ENCODE measurements around the gene PCDHGC4.

The PCDHGC4 gene

GRCh38 chr5:141512390-141512910 is 27.6 kb downstream of the PCDHGC4 start:
- peak; percentile 62 to 76 for DNase-seq (ENCODE audit: low read depth in 2 of 2)

- no peak for DNase-seq (ENCODE audit: low read depth in 2 of 2)
These were observed 28.2 kb downstream of the PCDHGC4 start for GRCh38 chr5:141512911-141513626.

GRCh38 chr5:141513627-141514329 is 28.9 kb downstream of the PCDHGC4 start:
- DNase-seq (ENCODE audit: low read depth in 2 of 2) = peak in 1 of 2 donors; percentile 35

- no peak for DNase-seq (ENCODE audit: low read depth in 2 of 2)
These were observed 29.7 kb downstream of the PCDHGC4 start for GRCh38 chr5:141514330-141515133.

- DNase-seq (ENCODE audit: low read depth in 2 of 2) = no peak
These were observed 30.3 kb downstream of the PCDHGC4 start for GRCh38 chr5:141515141-141515540.

- DNase-seq (ENCODE audit: low read depth in 2 of 2) = no peak
These were observed 31.3 kb downstream of the PCDHGC4 start for GRCh38 chr5:141515946-141516671.

GRCh38 chr5:141516672-141517025 is 31.8 kb downstream of the PCDHGC4 start:
- no peak for DNase-seq (ENCODE audit: low read depth in 2 of 2)

GRCh38 chr5:141517312-141517711 is 32.5 kb downstream of the PCDHGC4 start:
- no peak for DNase-seq (ENCODE audit: low read depth in 2 of 2)

GRCh38 chr5:141517880-141518617 is 33.2 kb downstream of the PCDHGC4 start:
- no peak for DNase-seq (ENCODE audit: low read depth in 2 of 2)

- no peak for DNase-seq (ENCODE audit: low read depth in 2 of 2)
These were observed 33.8 kb downstream of the PCDHGC4 start for GRCh38 chr5:141518618-141519015.

- no peak for DNase-seq (ENCODE audit: low read depth in 2 of 2)
These were observed 35.1 kb downstream of the PCDHGC4 start for GRCh38 chr5:141519605-141520565.

- DNase-seq (ENCODE audit: low read depth in 2 of 2) = no peak
These were observed 36.5 kb downstream of the PCDHGC4 start for GRCh38 chr5:141521244-141521781.

- DNase-seq (ENCODE audit: low read depth in 2 of 2) = no peak
These were observed 37.5 kb downstream of the PCDHGC4 start for GRCh38 chr5:141522301-141522700.

GRCh38 chr5:141523991-141524390 is 39.2 kb downstream of the PCDHGC4 start:
- DNase-seq (ENCODE audit: low read depth in 2 of 2) = no peak

GRCh38 chr5:141524604-141525597 is 40.1 kb downstream of the PCDHGC4 start:
- DNase-seq (ENCODE audit: low read depth in 2 of 2) = no peak

GRCh38 chr5:141525653-141526052 is 40.8 kb downstream of the PCDHGC4 start:
- DNase-seq (ENCODE audit: low read depth in 2 of 2) = no peak

- DNase-seq (ENCODE audit: low read depth in 2 of 2) = no peak
These were observed 42.6 kb downstream of the PCDHGC4 start for GRCh38 chr5:141527426-141527825.

- no peak for DNase-seq (ENCODE audit: low read depth in 2 of 2)
These were observed 43.6 kb downstream of the PCDHGC4 start for GRCh38 chr5:141528291-141528984.
